H9 (cell line): ENCODE data around the gene ABLIM3. TPM values are rescaled to one million over a fixed set of nuclear protein-coding genes. Genes with fewer than 3 reads are reported as not detected.

ENCODE experiments used
- DNase-seq: peaks from one replicate; pipeline ENCODE4 v3.0.0-alpha.2; 2017
- H2AFZ ChIP-seq: one replicate; pipeline ENCODE4 v1.6.1; 2013; ENCODE audit warnings: mild to moderate bottlenecking, low read length, control low read depth, moderate library complexity
- H2AK5ac ChIP-seq: 2 replicates; pipeline ENCODE4 v1.6.1; 2013; ENCODE audit warnings: low read length, control low read depth, mixed read lengths; ENCODE audit not compliant: insufficient read length
- H2BK120ac ChIP-seq: one replicate; pipeline ENCODE4 v1.6.1; 2013; ENCODE audit warnings: low read depth, mild to moderate bottlenecking, low read length, control low read depth, inconsistent platforms; ENCODE audit not compliant: poor library complexity, severe bottlenecking
- H2BK12ac ChIP-seq: 2 replicates; pipeline ENCODE4 v1.6.1; 2013; ENCODE audit warnings: low read length, control low read depth, mixed read lengths, low read depth; ENCODE audit not compliant: insufficient read length
- H2BK15ac ChIP-seq: 2 replicates; pipeline ENCODE4 v1.6.1; 2013; ENCODE audit warnings: low read depth, low read length, control low read depth
- H2BK20ac ChIP-seq: one replicate; pipeline ENCODE4 v1.6.1; 2013; ENCODE audit warnings: low read depth, mild to moderate bottlenecking, low read length, control low read depth, inconsistent platforms; ENCODE audit not compliant: poor library complexity, severe bottlenecking
- H2BK5ac ChIP-seq: 2 replicates; pipeline ENCODE4 v1.6.1; 2013; ENCODE audit warnings: low read length, control low read depth, mixed read lengths; ENCODE audit not compliant: insufficient read length
- H3K14ac ChIP-seq: 2 replicates; pipeline ENCODE4 v1.6.1; 2013; ENCODE audit warnings: low read length, control low read depth; ENCODE audit not compliant: insufficient read depth
- H3K18ac ChIP-seq: 2 replicates; pipeline ENCODE4 v1.6.1; 2013; ENCODE audit warnings: low read depth, mild to moderate bottlenecking, mixed read lengths, low read length, control low read depth; ENCODE audit not compliant: insufficient read length
- H3K23ac ChIP-seq: 2 replicates; pipeline ENCODE4 v1.6.1; 2013; ENCODE audit warnings: low read length, control low read depth, mixed read lengths, low read depth; ENCODE audit not compliant: insufficient read length
- H3K23me2 ChIP-seq: 2 replicates; pipeline ENCODE4 v1.6.1; 2013; ENCODE audit warnings: low read depth, mild to moderate bottlenecking, mixed read lengths, low read length, control low read depth; ENCODE audit not compliant: insufficient read length, poor library complexity, severe bottlenecking
- H3K27ac ChIP-seq: 2 replicates; pipeline ENCODE4 v1.5.1; 2013; ENCODE audit warnings: low read length, control low read depth, mixed read lengths, low read depth; ENCODE audit not compliant: insufficient read length
- H3K27me3 ChIP-seq: 2 replicates; pipeline ENCODE4 v1.6.1; 2013; ENCODE audit warnings: low read length, control low read depth, inconsistent platforms; ENCODE audit not compliant: insufficient read depth
- H3K4ac ChIP-seq: 2 replicates; pipeline ENCODE4 v1.6.1; 2013; ENCODE audit warnings: low read depth, mild to moderate bottlenecking, control low read depth, inconsistent platforms, low read length, moderate library complexity
- H3K4me1 ChIP-seq: 2 replicates; pipeline ENCODE4 v1.6.1; 2013; ENCODE audit warnings: low read length, control low read depth, inconsistent platforms; ENCODE audit not compliant: insufficient read depth
- H3K4me2 ChIP-seq: 2 replicates; pipeline ENCODE4 v1.6.1; 2013; ENCODE audit warnings: low read length, control low read depth, mixed read lengths; ENCODE audit not compliant: insufficient read length, insufficient read depth
- H3K56ac ChIP-seq: 2 replicates; pipeline ENCODE4 v1.6.1; 2013; ENCODE audit warnings: low read depth, mild to moderate bottlenecking, mixed read lengths, low read length, control low read depth; ENCODE audit not compliant: insufficient read length
- H3K79me1 ChIP-seq: 2 replicates; pipeline ENCODE4 v1.6.1; 2013; ENCODE audit warnings: low read depth, mild to moderate bottlenecking, moderate library complexity, low read length, control low read depth, inconsistent platforms; ENCODE audit not compliant: insufficient read depth, poor library complexity, severe bottlenecking
- H3K79me2 ChIP-seq: 2 replicates; pipeline ENCODE4 v1.6.1; 2013; ENCODE audit warnings: low read length, control low read depth, inconsistent platforms; ENCODE audit not compliant: insufficient read depth
- H3K9ac ChIP-seq: 2 replicates; pipeline ENCODE4 v1.6.1; 2013; ENCODE audit warnings: low read length, control low read depth, mixed read lengths; ENCODE audit not compliant: insufficient read length; ENCODE audit errors: extremely low read depth
- H3K9me3 ChIP-seq: one replicate; pipeline ENCODE4 v1.6.1; 2013; ENCODE audit warnings: low read depth, low read length, inconsistent platforms; ENCODE audit not compliant: control insufficient read depth
- H3T11ph ChIP-seq: one replicate; pipeline ENCODE4 v1.6.1; 2013; ENCODE audit warnings: mild to moderate bottlenecking, low read length, control low read depth, inconsistent platforms
- H4K20me1 ChIP-seq: one replicate; pipeline ENCODE4 v1.6.1; 2013; ENCODE audit not compliant: control insufficient read depth, insufficient read length, insufficient read depth
- H4K5ac ChIP-seq: 2 replicates; pipeline ENCODE4 v1.6.1; 2013; ENCODE audit warnings: low read depth, mild to moderate bottlenecking, mixed read lengths, low read length, control low read depth; ENCODE audit not compliant: insufficient read length
- H4K8ac ChIP-seq: replicated peaks from 2 replicates; pipeline ENCODE4 v1.6.1; 2013; ENCODE audit warnings: low read length, control low read depth, mixed read lengths, low read depth; ENCODE audit not compliant: insufficient read length
- H4K91ac ChIP-seq: 2 replicates; pipeline ENCODE4 v1.6.1; 2013; ENCODE audit warnings: low read depth, mild to moderate bottlenecking, moderate library complexity, mixed read lengths, low read length, control low read depth; ENCODE audit not compliant: insufficient read length
- H3K27ac Mint-ChIP-seq, 3 experiments: 2 replicates in 2 of 3; 3 replicates in 1 of 3; pipeline ENCODE4 v1.8.0; 2020 to 2021; ENCODE audit warnings: mixed read lengths in 3 of 3, mild to moderate bottlenecking in 1 of 3, moderate library complexity in 1 of 3
- H3K27me3 Mint-ChIP-seq: 2 replicates; pipeline ENCODE4 v1.8.0; 2021; ENCODE audit warnings: low read depth, mild to moderate bottlenecking, moderate library complexity, mixed read lengths
- H3K36me3 Mint-ChIP-seq, 3 experiments: 2 replicates in 2 of 3; 3 replicates in 1 of 3; pipeline ENCODE4 v1.8.0; 2020 to 2021; ENCODE audit warnings: low read depth in 3 of 3, mixed read lengths in 3 of 3; ENCODE audit not compliant: insufficient read depth in 1 of 3
- H3K4me1 Mint-ChIP-seq, 2 experiments: 2 replicates each; pipeline ENCODE4 v1.8.0; 2020; ENCODE audit warnings: mixed read lengths in 2 of 2
- H3K4me3 Mint-ChIP-seq, 2 experiments: 2 replicates in 1 of 2; 3 replicates in 1 of 2; pipeline ENCODE4 v1.8.0; 2020 to 2021; ENCODE audit warnings: mild to moderate bottlenecking in 2 of 2, mixed read lengths in 2 of 2, moderate library complexity in 1 of 2
- H3K9me3 Mint-ChIP-seq, 2 experiments: 2 replicates in 1 of 2; 3 replicates in 1 of 2; pipeline ENCODE4 v1.8.0; 2020; ENCODE audit warnings: mild to moderate bottlenecking in 2 of 2, mixed read lengths in 2 of 2, moderate library complexity in 1 of 2
- WGBS: extraction: QIAGEN DNeasy Blood & Tissue Kit; methylation state at CpG from one replicate; pipeline ENCODE4 v1.1.7; 2013; ENCODE audit warnings: missing lambda C conversion rate, low lambda C conversion rate, mixed read lengths; ENCODE audit not compliant: insufficient read length; ENCODE audit errors: extremely low coverage; 5-methylcytosine and 5-hydroxymethylcytosine counted together
- total RNA-seq: library from RNA; stranded (reverse); gene quantifications from 2 replicates; pipeline ENCODE4 v1.2.1, GENCODE V29; 2021
- TF ChIP-seq, protein P1 (sequence below): fragments of 200-600 bp; sonication (generic); conservative IDR thresholded peaks from 3 replicates; pipeline ENCODE4 v1.8.0; 2021; ENCODE audit warnings: antibody characterized with exemption, mild to moderate bottlenecking

ABLIM3 gene
- total RNA-seq, 1 experiment from 2014 or later, result 0.20 TPM

DNA sequence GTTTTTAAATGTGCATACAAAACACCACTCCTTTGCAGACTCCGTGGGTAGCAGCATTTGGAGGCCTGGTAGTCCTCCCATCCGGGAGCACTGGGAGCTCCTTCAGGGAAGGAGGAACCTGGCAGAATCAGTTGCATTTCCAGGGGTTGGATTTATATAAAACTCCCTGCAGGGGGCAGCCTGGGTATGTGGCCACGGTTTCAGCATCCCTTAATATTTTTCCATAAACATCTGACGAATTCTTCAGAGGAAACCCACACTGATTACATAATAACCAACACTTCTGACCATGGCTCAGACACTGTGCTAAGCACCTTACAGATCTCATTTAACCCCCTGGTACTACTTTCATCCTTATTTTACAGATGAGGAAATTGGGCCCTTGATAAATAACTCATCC lies 124.3 kb downstream of the ABLIM3 start:
- no peak overlapping the region for H2BK5ac ChIP-seq
- no CpG with 5 or more reads among the region's 4 CpGs for WGBS
- no peak overlapping the region for H2AFZ ChIP-seq
- no peaks in the 10 kb centered on the region for H3K4me1 ChIP-seq
- no peak overlapping the region for H3K23ac ChIP-seq
- no peak overlapping the region for H3K4me2 ChIP-seq
- H2AK5ac ChIP-seq, result no peak overlapping the region
- H4K8ac ChIP-seq, result no peak overlapping the region
- H4K91ac ChIP-seq, result no peak overlapping the region
- H3K23me2 ChIP-seq, result no peaks in the 10 kb centered on the region
- H2BK15ac ChIP-seq, result no peak overlapping the region
- no peak overlapping the region for H3K56ac ChIP-seq
- TF ChIP-seq, protein P1, sequence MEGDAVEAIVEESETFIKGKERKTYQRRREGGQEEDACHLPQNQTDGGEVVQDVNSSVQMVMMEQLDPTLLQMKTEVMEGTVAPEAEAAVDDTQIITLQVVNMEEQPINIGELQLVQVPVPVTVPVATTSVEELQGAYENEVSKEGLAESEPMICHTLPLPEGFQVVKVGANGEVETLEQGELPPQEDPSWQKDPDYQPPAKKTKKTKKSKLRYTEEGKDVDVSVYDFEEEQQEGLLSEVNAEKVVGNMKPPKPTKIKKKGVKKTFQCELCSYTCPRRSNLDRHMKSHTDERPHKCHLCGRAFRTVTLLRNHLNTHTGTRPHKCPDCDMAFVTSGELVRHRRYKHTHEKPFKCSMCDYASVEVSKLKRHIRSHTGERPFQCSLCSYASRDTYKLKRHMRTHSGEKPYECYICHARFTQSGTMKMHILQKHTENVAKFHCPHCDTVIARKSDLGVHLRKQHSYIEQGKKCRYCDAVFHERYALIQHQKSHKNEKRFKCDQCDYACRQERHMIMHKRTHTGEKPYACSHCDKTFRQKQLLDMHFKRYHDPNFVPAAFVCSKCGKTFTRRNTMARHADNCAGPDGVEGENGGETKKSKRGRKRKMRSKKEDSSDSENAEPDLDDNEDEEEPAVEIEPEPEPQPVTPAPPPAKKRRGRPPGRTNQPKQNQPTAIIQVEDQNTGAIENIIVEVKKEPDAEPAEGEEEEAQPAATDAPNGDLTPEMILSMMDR, result no peak; the same call in 2 of the 3 replicates
- Mint-ChIP-seq H3K27me3 (peaks cover 50% of the 10 kb centered on the region), H3K9me3 (no peaks in the 10 kb centered on the region; a peak in 1 of 5 replicates), H3K4me3 (no peak overlapping the region), H3K36me3 (no peaks in the 10 kb centered on the region), H3K4me1 (peaks cover 9 to 10% of the 10 kb centered on the region in 2 experiments), H3K27ac (no peak overlapping the region; a peak in 1 of 7 replicates)
- no peak overlapping the region for H3K27ac ChIP-seq
- no peaks in the 10 kb centered on the region for H4K20me1 ChIP-seq
- H3K18ac ChIP-seq, result no peak overlapping the region
- no peak overlapping the region for H3T11ph ChIP-seq
- H4K5ac ChIP-seq, result no peak overlapping the region
- H3K27me3 ChIP-seq, result peaks cover under 1% of the 10 kb centered on the region; the same call in 1 of the 2 replicates
- H3K79me1 ChIP-seq, result no peaks in the 10 kb centered on the region
- no peak overlapping the region for H2BK12ac ChIP-seq
- no peak overlapping the region for H3K9ac ChIP-seq
- H2BK20ac ChIP-seq, result no peak overlapping the region
- DNase-seq, result no peak
- H3K79me2 ChIP-seq, result no peaks in the 10 kb centered on the region
- no peak overlapping the region for H2BK120ac ChIP-seq
- H3K14ac ChIP-seq, result no peak overlapping the region
- no peak overlapping the region for H3K4ac ChIP-seq
- H3K9me3 ChIP-seq, result no peaks in the 10 kb centered on the region
